ENCODE measurements around the gene PDGFRA. TPM values are rescaled to one million over a fixed set of nuclear protein-coding genes. Genes with fewer than 3 reads are reported as not detected.

Gene PDGFRA
- total RNA-seq, 1 experiment from 2014 or later, result 6.8 TPM

DNA sequence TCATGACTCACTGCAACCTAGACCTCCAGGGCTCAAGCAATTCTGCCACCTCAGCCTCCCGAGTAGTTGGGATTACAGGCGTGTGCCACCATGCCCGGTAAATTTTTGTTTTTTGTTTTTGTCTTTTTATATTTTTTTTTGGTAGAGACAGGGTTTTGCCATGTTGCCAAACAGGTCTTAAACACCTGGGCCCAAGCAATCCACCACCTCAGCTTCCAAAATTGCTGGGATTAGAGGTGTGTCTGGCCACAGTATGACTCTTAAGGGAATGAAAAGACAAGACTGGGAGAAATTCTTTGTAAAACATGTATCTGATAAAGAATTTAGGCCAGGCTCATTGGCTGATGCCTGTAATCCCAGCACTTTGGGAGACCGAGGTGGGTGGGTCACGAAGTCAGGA, 29.2 kb upstream of the PDGFRA start:
- Histone ChIP-seq H4K20me1 (ENCODE audit: control insufficient read depth, insufficient read depth, insufficient read length) (no peaks in the 10 kb centered on the region), H3K79me1 (ENCODE audit: insufficient read depth, low read depth, low read length, poor library complexity, severe bottlenecking) (no peaks in the 10 kb centered on the region), H2BK12ac (ENCODE audit: insufficient read length, low read depth, low read length) (no peak overlapping the region), H3K18ac (ENCODE audit: insufficient read length, low read depth, low read length) (no peak overlapping the region), H3K4me2 (ENCODE audit: insufficient read depth, insufficient read length, low read length) (no peak overlapping the region), H3K9ac (ENCODE audit: extremely low read depth, insufficient read length, low read length) (no peak overlapping the region), H3K27me3 (ENCODE audit: insufficient read depth, low read length) (no peaks in the 10 kb centered on the region), H2BK15ac (ENCODE audit: low read depth, low read length) (no peak overlapping the region), H4K91ac (ENCODE audit: insufficient read length, low read depth, low read length) (no peak overlapping the region), H2AFZ (ENCODE audit: low read length) (no peak overlapping the region), H2BK5ac (ENCODE audit: insufficient read length, low read length) (no peak overlapping the region), H4K8ac (replicated peaks; ENCODE audit: insufficient read length, low read depth, low read length) (no peak overlapping the region), H3K4ac (ENCODE audit: low read depth, low read length) (no peak overlapping the region), H3K14ac (ENCODE audit: insufficient read depth, low read length) (no peak overlapping the region), H3K79me2 (ENCODE audit: insufficient read depth, low read length) (no peaks in the 10 kb centered on the region), H3K27ac (ENCODE audit: insufficient read length, low read depth, low read length) (no peak overlapping the region), H3K23ac (ENCODE audit: insufficient read length, low read depth, low read length) (no peak overlapping the region), H2BK20ac (ENCODE audit: low read depth, low read length, poor library complexity, severe bottlenecking) (no peak overlapping the region), H3K4me1 (ENCODE audit: insufficient read depth, low read length) (no peaks in the 10 kb centered on the region), H2AK5ac (ENCODE audit: insufficient read length, low read length) (no peak overlapping the region), H3K56ac (ENCODE audit: insufficient read length, low read depth, low read length) (no peak overlapping the region), H3K9me3 (ENCODE audit: control insufficient read depth, low read depth, low read length) (no peaks in the 10 kb centered on the region), H2BK120ac (ENCODE audit: low read depth, low read length, poor library complexity, severe bottlenecking) (no peak overlapping the region), H3K23me2 (ENCODE audit: insufficient read length, low read depth, low read length, poor library complexity, severe bottlenecking) (no peaks in the 10 kb centered on the region), H3T11ph (ENCODE audit: low read length) (no peak overlapping the region), H4K5ac (ENCODE audit: insufficient read length, low read depth, low read length) (no peak overlapping the region)
- H3K36me3 Mint-ChIP-seq (ENCODE audit: insufficient read depth in 1 of 3, low read depth in 3 of 3), result no peaks in the 10 kb centered on the region
- TF ChIP-seq CTCF (conservative IDR thresholded peaks at IDR 0.05), result no peak
- no CpG with 5 or more reads among the region's 5 CpGs for WGBS (ENCODE audit: extremely low coverage, insufficient read length, low lambda C conversion rate)
- peaks cover 9% of the 10 kb centered on the region in 2 experiments for H3K4me1 Mint-ChIP-seq
- H3K27me3 Mint-ChIP-seq (ENCODE audit: low read depth), result no peaks in the 10 kb centered on the region
- no peak overlapping the region for H3K4me3 Mint-ChIP-seq
- 0 out of 5 replicates have a peak, but pooled peaks cover 0 to 2% of the 10 kb centered on the region in 2 experiments for H3K9me3 Mint-ChIP-seq
- DNase-seq, result no peak
- no peak overlapping the region for H3K27ac Mint-ChIP-seq
